Activated CD8-positive, alpha-beta T cell treated with anti-CD3 and anti-CD28 coated beads, Interleukin-2, amount 10 ng/mL, durations not matched to agents 7 days and 5 days (primary cell): Measurements from ENCODE around the gene PI4K2B. TPM values are rescaled to one million over a fixed set of nuclear protein-coding genes. Genes with fewer than 3 reads are reported as not detected.

Experiments used
- total RNA-seq, 2 experiments: library from RNA; stranded (reverse); gene quantifications; one replicate each; pipeline ENCODE4 v1.2.3, GENCODE V29; 2021

The PI4K2B gene
- total RNA-seq, 2 experiments from 2014 or later = 42.2 to 46.1 TPM

Other genes with a start within 250 kb of the PI4K2B start
- not detected for gene LGI2, start 203.1 kb upstream of the PI4K2B start, total RNA-seq
- 10 to 100 TPM; 10.8 to 12.5 TPM for gene SEPSECS, start 73.6 kb upstream of the PI4K2B start, total RNA-seq
- 10 to 100 TPM; 11.3 to 11.4 TPM for gene ZCCHC4, start 78.7 kb downstream of the PI4K2B start, total RNA-seq
- gene ANAPC4, start 143.2 kb downstream of the PI4K2B start, total RNA-seq = 10 to 100 TPM; 45.4 to 48.6 TPM